HEK293T (cell line): Measurements from ENCODE around the gene GAB3.

Source experiments
- CTBP1 ChIP-seq: fragments of 450-650 bp; IDR thresholded peaks from 2 replicates; pipeline ENCODE4 v1.6.1; 2016; ENCODE audit warnings: borderline replicate concordance
- FOXK2 ChIP-seq: fragments of 450-650 bp; IDR thresholded peaks from 2 replicates; pipeline ENCODE4 v1.6.1; 2016; ENCODE audit warnings: mild to moderate bottlenecking

GRCh38 chrX:154718616-154719015 is 32.3 kb downstream of the GAB3 start:
- no peak for TF ChIP-seq FOXK2
- no peak for TF ChIP-seq CTBP1
